ENCODE results near the gene DEAF1. TPM values are rescaled to one million over a fixed set of nuclear protein-coding genes. Genes with fewer than 3 reads are reported as not detected.

Gene DEAF1
- total and polyA plus RNA-seq, 2 experiments from 2014 or later = 88.6 to 90.0 TPM

GRCh38 chr11:662689-663274, 32.2 kb downstream of the DEAF1 start:
- no peaks in the 10 kb centered on the region for H3K9me3 ChIP-seq (ENCODE audit: low read depth)
- DNase-seq (ENCODE audit: low read depth in 1 of 2, low spot score in 1 of 2) = peak; percentile 57 to 68
- H3K27ac ChIP-seq = no peak overlapping the region
- peaks cover 8% of the 10 kb centered on the region for H3K4me1 ChIP-seq (ENCODE audit: low read depth)
- no peak overlapping the region for H3K4me3 ChIP-seq
- peak; percentile 76 for TF ChIP-seq CTCF (IDR thresholded peaks at IDR 0.05; ENCODE audit: low read depth, low read length)
- no peaks in the 10 kb centered on the region for H3K27me3 ChIP-seq
- H3K36me3 ChIP-seq = peaks cover 2% of the 10 kb centered on the region

GRCh38 chr11:660681-661444, 34.2 kb downstream of the DEAF1 start:
- DNase-seq (ENCODE audit: low read depth in 1 of 2, low spot score in 1 of 2) = no peak
- peaks cover 2% of the 10 kb centered on the region for H3K36me3 ChIP-seq
- TF ChIP-seq CTCF (IDR thresholded peaks at IDR 0.05; ENCODE audit: low read depth, low read length) = no peak
- H3K27ac ChIP-seq = peak overlapping the region; percentile 91
- no peaks in the 10 kb centered on the region for H3K27me3 ChIP-seq
- no peaks in the 10 kb centered on the region for H3K9me3 ChIP-seq (ENCODE audit: low read depth)
- H3K4me1 ChIP-seq (ENCODE audit: low read depth) = peaks cover 8% of the 10 kb centered on the region
- H3K4me3 ChIP-seq = no peak overlapping the region

GRCh38 chr11:660281-660680, 34.7 kb downstream of the DEAF1 start:
- no peak for DNase-seq (ENCODE audit: low read depth in 1 of 2, low spot score in 1 of 2)
- H3K9me3 ChIP-seq (ENCODE audit: low read depth) = no peaks in the 10 kb centered on the region
- H3K27me3 ChIP-seq = no peaks in the 10 kb centered on the region
- H3K36me3 ChIP-seq = no peaks in the 10 kb centered on the region
- peak overlapping the region; percentile 91 for H3K27ac ChIP-seq
- peaks cover 8% of the 10 kb centered on the region for H3K4me1 ChIP-seq (ENCODE audit: low read depth)
- H3K4me3 ChIP-seq = no peak overlapping the region
- no peak for TF ChIP-seq CTCF (IDR thresholded peaks at IDR 0.05; ENCODE audit: low read depth, low read length)

GRCh38 chr11:659532-660085, 35.4 kb downstream of the DEAF1 start:
- Histone ChIP-seq H3K4me1 (ENCODE audit: low read depth) (peaks cover 8% of the 10 kb centered on the region), H3K27me3 (no peaks in the 10 kb centered on the region), H3K27ac (no peak overlapping the region), H3K4me3 (no peak overlapping the region), H3K36me3 (no peaks in the 10 kb centered on the region), H3K9me3 (ENCODE audit: low read depth) (no peaks in the 10 kb centered on the region)
- TF ChIP-seq CTCF (IDR thresholded peaks at IDR 0.05; ENCODE audit: low read depth, low read length) = no peak
- no peak for DNase-seq (ENCODE audit: low read depth in 1 of 2, low spot score in 1 of 2)

GRCh38 chr11:657691-658126, 37.3 kb downstream of the DEAF1 start:
- no peak for TF ChIP-seq CTCF (IDR thresholded peaks at IDR 0.05; ENCODE audit: low read depth, low read length)
- H3K4me3 ChIP-seq = no peak overlapping the region
- H3K9me3 ChIP-seq (ENCODE audit: low read depth) = no peaks in the 10 kb centered on the region
- peak overlapping the region; percentile 0 for H3K27ac ChIP-seq
- H3K4me1 ChIP-seq (ENCODE audit: low read depth) = peaks cover 8% of the 10 kb centered on the region
- H3K36me3 ChIP-seq = no peaks in the 10 kb centered on the region
- no peak for DNase-seq (ENCODE audit: low read depth in 1 of 2, low spot score in 1 of 2)
- H3K27me3 ChIP-seq = no peaks in the 10 kb centered on the region

All from cardiac muscle cell (in vitro differentiated cells and primary cell).